Measurements from ENCODE around the gene MTCL3.

GRCh38 chr6:127497410-127497809, 21.7 kb downstream of the MTCL3 start:
- TF ChIP-seq CTCF (IDR thresholded peaks at IDR 0.05) = no peak
- TF ChIP-seq POLR2AphosphoS5 (IDR thresholded peaks at IDR 0.05; ENCODE audit: low read depth, low read length) = no peak
- TF ChIP-seq SIN3A (IDR thresholded peaks at IDR 0.05; ENCODE audit: borderline replicate concordance, insufficient read depth, low read depth, low read length) = no peak
